Parathyroid adenoma (tissue), 2 donors: Measurements from ENCODE around the gene SORCS2.

Source experiments
- H2AFZ ChIP-seq: fragments of 300-600 bp; sonication (generic); one replicate; pipeline ENCODE4 v1.7.0; 2017; ENCODE audit warnings: antibody characterized with exemption, mild to moderate bottlenecking
- H3K27ac ChIP-seq: fragments of 300-600 bp; sonication (generic); one replicate; pipeline ENCODE4 v1.7.0; 2017
- H3K27me3 ChIP-seq: fragments of 300-600 bp; sonication (generic); one replicate; pipeline ENCODE4 v1.7.0; 2017; ENCODE audit warnings: low read length; ENCODE audit not compliant: control insufficient read depth, insufficient read depth
- H3K36me3 ChIP-seq: fragments of 300-600 bp; sonication (generic); one replicate; pipeline ENCODE4 v1.7.0; 2017; ENCODE audit warnings: low read length; ENCODE audit not compliant: control insufficient read depth, insufficient read depth
- H3K4me1 ChIP-seq: fragments of 300-600 bp; sonication (generic); one replicate; pipeline ENCODE4 v1.7.0; 2017; ENCODE audit warnings: control low read depth
- H3K4me2 ChIP-seq: fragments of 300-600 bp; sonication (generic); one replicate; pipeline ENCODE4 v1.7.0; 2017; ENCODE audit warnings: low read length
- H3K4me3 ChIP-seq: fragments of 300-600 bp; sonication (generic); one replicate; pipeline ENCODE4 v1.7.0; 2017; ENCODE audit warnings: low read depth, low read length
- H3K79me2 ChIP-seq: fragments of 300-600 bp; sonication (generic); one replicate; pipeline ENCODE4 v1.7.0; 2017; ENCODE audit warnings: control low read depth
- H3K9ac ChIP-seq: fragments of 300-600 bp; sonication (generic); one replicate; pipeline ENCODE4 v1.7.0; 2017; ENCODE audit warnings: mild to moderate bottlenecking
- H3K9me3 ChIP-seq: fragments of 300-600 bp; sonication (generic); one replicate; pipeline ENCODE4 v1.7.0; 2017; ENCODE audit warnings: low read length; ENCODE audit not compliant: control insufficient read depth
- CTCF ChIP-seq: fragments of 300-600 bp; sonication (generic); IDR thresholded peaks from one replicate; pipeline ENCODE4 v1.7.0; 2017; ENCODE audit warnings: antibody characterized with exemption, mild to moderate bottlenecking
- donor health status: primary hyperparathyroidism.

Gene SORCS2

GRCh38 chr4:7642741-7643458 is 450.6 kb downstream of the SORCS2 start:
- Histone ChIP-seq H3K4me2 (no peak overlapping the region), H3K9me3 (no peaks in the 10 kb centered on the region), H2AFZ (no peak overlapping the region), H3K27me3 (no peaks in the 10 kb centered on the region), H3K4me1 (no peaks in the 10 kb centered on the region), H3K4me3 (no peak overlapping the region), H3K9ac (no peak overlapping the region), H3K36me3 (no peaks in the 10 kb centered on the region), H3K27ac (no peak overlapping the region), H3K79me2 (no peaks in the 10 kb centered on the region)
- no peak for TF ChIP-seq CTCF

- TF ChIP-seq CTCF = no peak
- H3K4me2 ChIP-seq = no peak overlapping the region
- no peaks in the 10 kb centered on the region for H3K36me3 ChIP-seq
- no peaks in the 10 kb centered on the region for H3K9me3 ChIP-seq
- H3K79me2 ChIP-seq = no peaks in the 10 kb centered on the region
- no peak overlapping the region for H3K9ac ChIP-seq
- H3K4me1 ChIP-seq = no peaks in the 10 kb centered on the region
- no peaks in the 10 kb centered on the region for H3K27me3 ChIP-seq
- H2AFZ ChIP-seq = no peak overlapping the region
- no peak overlapping the region for H3K27ac ChIP-seq
- H3K4me3 ChIP-seq = no peak overlapping the region
These were observed 452.8 kb downstream of the SORCS2 start for GRCh38 chr4:7645158-7645557.

GRCh38 chr4:7645956-7646355 is 453.6 kb downstream of the SORCS2 start:
- Histone ChIP-seq H3K36me3 (no peaks in the 10 kb centered on the region), H3K9ac (no peak overlapping the region), H2AFZ (no peak overlapping the region), H3K9me3 (no peaks in the 10 kb centered on the region), H3K4me2 (no peak overlapping the region), H3K27ac (no peak overlapping the region), H3K79me2 (no peaks in the 10 kb centered on the region), H3K4me1 (no peaks in the 10 kb centered on the region), H3K27me3 (no peaks in the 10 kb centered on the region), H3K4me3 (no peak overlapping the region)
- no peak for TF ChIP-seq CTCF

GRCh38 chr4:7646384-7647061 is 454.2 kb downstream of the SORCS2 start:
- no peak overlapping the region for H2AFZ ChIP-seq
- no peak overlapping the region for H3K4me2 ChIP-seq
- no peak overlapping the region for H3K27ac ChIP-seq
- H3K27me3 ChIP-seq = no peaks in the 10 kb centered on the region
- H3K4me1 ChIP-seq = no peaks in the 10 kb centered on the region
- H3K4me3 ChIP-seq = no peak overlapping the region
- no peaks in the 10 kb centered on the region for H3K79me2 ChIP-seq
- no peak overlapping the region for H3K9ac ChIP-seq
- no peak for TF ChIP-seq CTCF
- H3K36me3 ChIP-seq = no peaks in the 10 kb centered on the region
- H3K9me3 ChIP-seq = no peaks in the 10 kb centered on the region
